Measurements from ENCODE around the gene RTP2. TPM values are rescaled to one million over a fixed set of nuclear protein-coding genes. Genes with fewer than 3 reads are reported as not detected.

The RTP2 gene
- total RNA-seq, 1 experiment from 2014 or later = not detected

DNA sequence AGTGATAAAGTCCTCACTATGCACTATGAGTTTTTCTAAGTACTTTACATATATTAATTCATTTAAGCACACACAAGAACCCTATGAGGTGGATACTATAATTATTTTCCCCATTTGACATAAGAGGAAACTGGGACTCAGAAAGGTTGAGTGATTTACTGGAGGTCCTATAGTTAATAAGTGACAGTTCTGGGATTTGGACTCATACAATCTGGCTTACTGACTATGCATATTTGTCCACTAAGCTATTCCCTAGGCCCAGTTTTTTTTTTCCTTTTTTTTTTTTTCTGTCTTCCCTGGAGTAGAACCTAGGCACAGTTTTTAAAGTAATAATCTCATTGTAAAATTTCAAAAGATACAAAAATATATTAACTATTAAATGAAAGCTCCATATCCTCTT is 6.3 kb upstream of the RTP2 start:
- no peaks in the 10 kb centered on the region for H3K9me3 ChIP-seq (ENCODE audit: control insufficient read depth, insufficient read depth, low read depth, low read length)
- H3K27me3 ChIP-seq (ENCODE audit: control insufficient read depth, insufficient read depth, low read length) = no peaks in the 10 kb centered on the region
- H3K4me1 ChIP-seq (ENCODE audit: control insufficient read depth, insufficient read depth, low read length) = no peaks in the 10 kb centered on the region
- POLR2A ChIA-PET = no interaction called here
- DNase-seq (ENCODE audit: low read depth, low spot score) = no peak
- no TSS peak for BruUV-seq (replicated peaks)
- CTCF ChIA-PET = interaction anchor here (0.5 to 1.1 kb wide), 6 partner anchors 26 to 595 kb away, joined by 3 to 5 read pairs (median 4); no protein-coding TSS in a partner anchor
- intact Hi-C loops (cut with micrococcal nuclease; ENCODE audit: unreplicated experiment) = no loop called here
- H3K4me3 ChIP-seq (ENCODE audit: low read depth in 2 of 2, low read length in 2 of 2) = no peak overlapping the region
- TF ChIP-seq, protein P1, sequence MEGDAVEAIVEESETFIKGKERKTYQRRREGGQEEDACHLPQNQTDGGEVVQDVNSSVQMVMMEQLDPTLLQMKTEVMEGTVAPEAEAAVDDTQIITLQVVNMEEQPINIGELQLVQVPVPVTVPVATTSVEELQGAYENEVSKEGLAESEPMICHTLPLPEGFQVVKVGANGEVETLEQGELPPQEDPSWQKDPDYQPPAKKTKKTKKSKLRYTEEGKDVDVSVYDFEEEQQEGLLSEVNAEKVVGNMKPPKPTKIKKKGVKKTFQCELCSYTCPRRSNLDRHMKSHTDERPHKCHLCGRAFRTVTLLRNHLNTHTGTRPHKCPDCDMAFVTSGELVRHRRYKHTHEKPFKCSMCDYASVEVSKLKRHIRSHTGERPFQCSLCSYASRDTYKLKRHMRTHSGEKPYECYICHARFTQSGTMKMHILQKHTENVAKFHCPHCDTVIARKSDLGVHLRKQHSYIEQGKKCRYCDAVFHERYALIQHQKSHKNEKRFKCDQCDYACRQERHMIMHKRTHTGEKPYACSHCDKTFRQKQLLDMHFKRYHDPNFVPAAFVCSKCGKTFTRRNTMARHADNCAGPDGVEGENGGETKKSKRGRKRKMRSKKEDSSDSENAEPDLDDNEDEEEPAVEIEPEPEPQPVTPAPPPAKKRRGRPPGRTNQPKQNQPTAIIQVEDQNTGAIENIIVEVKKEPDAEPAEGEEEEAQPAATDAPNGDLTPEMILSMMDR (IDR thresholded peaks at IDR 0.05) = no peak
- TF ChIP-seq TCF7L2 (IDR thresholded peaks at IDR 0.05; ENCODE audit: low read depth, low read length) (no peak), SIN3A (IDR thresholded peaks at IDR 0.05; ENCODE audit: borderline replicate concordance, insufficient read depth, low read depth, low read length) (no peak), POLR2AphosphoS5 (IDR thresholded peaks at IDR 0.05; ENCODE audit: low read depth, low read length) (no peak)
- TF ChIP-seq, protein P2, sequence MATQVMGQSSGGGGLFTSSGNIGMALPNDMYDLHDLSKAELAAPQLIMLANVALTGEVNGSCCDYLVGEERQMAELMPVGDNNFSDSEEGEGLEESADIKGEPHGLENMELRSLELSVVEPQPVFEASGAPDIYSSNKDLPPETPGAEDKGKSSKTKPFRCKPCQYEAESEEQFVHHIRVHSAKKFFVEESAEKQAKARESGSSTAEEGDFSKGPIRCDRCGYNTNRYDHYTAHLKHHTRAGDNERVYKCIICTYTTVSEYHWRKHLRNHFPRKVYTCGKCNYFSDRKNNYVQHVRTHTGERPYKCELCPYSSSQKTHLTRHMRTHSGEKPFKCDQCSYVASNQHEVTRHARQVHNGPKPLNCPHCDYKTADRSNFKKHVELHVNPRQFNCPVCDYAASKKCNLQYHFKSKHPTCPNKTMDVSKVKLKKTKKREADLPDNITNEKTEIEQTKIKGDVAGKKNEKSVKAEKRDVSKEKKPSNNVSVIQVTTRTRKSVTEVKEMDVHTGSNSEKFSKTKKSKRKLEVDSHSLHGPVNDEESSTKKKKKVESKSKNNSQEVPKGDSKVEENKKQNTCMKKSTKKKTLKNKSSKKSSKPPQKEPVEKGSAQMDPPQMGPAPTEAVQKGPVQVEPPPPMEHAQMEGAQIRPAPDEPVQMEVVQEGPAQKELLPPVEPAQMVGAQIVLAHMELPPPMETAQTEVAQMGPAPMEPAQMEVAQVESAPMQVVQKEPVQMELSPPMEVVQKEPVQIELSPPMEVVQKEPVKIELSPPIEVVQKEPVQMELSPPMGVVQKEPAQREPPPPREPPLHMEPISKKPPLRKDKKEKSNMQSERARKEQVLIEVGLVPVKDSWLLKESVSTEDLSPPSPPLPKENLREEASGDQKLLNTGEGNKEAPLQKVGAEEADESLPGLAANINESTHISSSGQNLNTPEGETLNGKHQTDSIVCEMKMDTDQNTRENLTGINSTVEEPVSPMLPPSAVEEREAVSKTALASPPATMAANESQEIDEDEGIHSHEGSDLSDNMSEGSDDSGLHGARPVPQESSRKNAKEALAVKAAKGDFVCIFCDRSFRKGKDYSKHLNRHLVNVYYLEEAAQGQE (IDR thresholded peaks at IDR 0.05; ENCODE audit: insufficient read depth in 1 of 2, low read depth in 2 of 2, low read length in 1 of 2) = no peak
- H3K36me3 ChIP-seq (ENCODE audit: control insufficient read depth, insufficient read depth, low read length) = no peaks in the 10 kb centered on the region
- no peak overlapping the region for H3K27ac ChIP-seq (ENCODE audit: low read length)
- in situ Hi-C loops (cut with HindIII; ENCODE audit: low pct_unique_long_range_greater_than_20kb, low sequenced_read_pairs) = no loop called here
- ATAC-seq = no peak

DNA sequence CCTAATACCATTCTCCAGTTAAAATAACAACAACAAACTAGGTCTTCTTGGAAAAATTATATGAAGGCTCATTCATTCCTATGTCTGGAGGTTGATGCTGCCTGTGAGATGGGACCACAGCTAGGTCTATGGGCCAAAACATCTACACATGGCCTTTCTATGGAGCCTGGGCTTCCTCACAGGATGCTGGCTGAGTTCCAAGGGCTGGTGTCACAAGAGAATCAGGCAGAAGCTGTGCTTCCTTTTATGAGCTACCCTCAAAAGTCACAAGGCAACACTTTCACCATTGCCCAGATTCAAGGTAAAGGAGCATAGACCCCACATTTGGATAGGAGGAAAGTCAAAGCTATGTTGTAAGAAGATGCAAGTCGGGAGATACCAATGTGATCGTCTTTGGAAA is 4.6 kb upstream of the RTP2 start:
- Histone ChIP-seq H3K4me1 (ENCODE audit: control insufficient read depth, insufficient read depth, low read length) (no peaks in the 10 kb centered on the region), H3K27me3 (ENCODE audit: control insufficient read depth, insufficient read depth, low read length) (no peaks in the 10 kb centered on the region; the same call in 1 of the 2 replicates), H3K36me3 (ENCODE audit: control insufficient read depth, insufficient read depth, low read length) (no peaks in the 10 kb centered on the region), H3K4me3 (ENCODE audit: low read depth in 2 of 2, low read length in 2 of 2) (no peak overlapping the region), H3K9me3 (ENCODE audit: control insufficient read depth, insufficient read depth, low read depth, low read length) (no peaks in the 10 kb centered on the region), H3K27ac (ENCODE audit: low read length) (no peak overlapping the region)
- BruUV-seq (replicated peaks) = no TSS peak
- TF ChIP-seq TCF7L2 (IDR thresholded peaks at IDR 0.05; ENCODE audit: low read depth, low read length) = no peak
- no peak for TF ChIP-seq POLR2AphosphoS5 (IDR thresholded peaks at IDR 0.05; ENCODE audit: low read depth, low read length)
- TF ChIP-seq, protein P2 (IDR thresholded peaks at IDR 0.05; ENCODE audit: insufficient read depth in 1 of 2, low read depth in 2 of 2, low read length in 1 of 2) = no peak
- TF ChIP-seq SIN3A (IDR thresholded peaks at IDR 0.05; ENCODE audit: borderline replicate concordance, insufficient read depth, low read depth, low read length) = no peak
- TF ChIP-seq, protein P1 (IDR thresholded peaks at IDR 0.05) = no peak
- ChIA-PET CTCF (no interaction called here), POLR2A (interaction anchor here (0.7 kb wide), 1 partner anchor 9 kb away, joined by 4 read pairs; no protein-coding TSS in a partner anchor)
- ATAC-seq (no peak), DNase-seq (ENCODE audit: low read depth, low spot score) (no peak)
- intact Hi-C loops (cut with micrococcal nuclease; ENCODE audit: unreplicated experiment) = no loop called here
- in situ Hi-C loops (cut with HindIII; ENCODE audit: low pct_unique_long_range_greater_than_20kb, low sequenced_read_pairs) = no loop called here
